Heart left ventricle (tissue), 16 donors: ENCODE measurements around the gene PSMB8. TPM values are rescaled to one million over a fixed set of nuclear protein-coding genes. Genes with fewer than 3 reads are reported as not detected.

ENCODE experiments used
- ATAC-seq, 4 donors: fragments of 200-7000 bp; cut with Tn5 transposase; one replicate each; pipeline ENCODE4 v1.9.1; 2020 to 2022; ENCODE audit warnings: moderate library complexity in 4 of 4, mild to moderate bottlenecking in 3 of 4, moderate number of reproducible peaks in 1 of 4
- DNase-seq, 5 donors: peaks; one replicate each; pipeline ENCODE4 v3.0.0-alpha.2; 2020
- H3K27ac ChIP-seq, 12 donors: fragments of 200-600 bp; sonication (generic) in 4 of 12; one replicate each; pipeline versions ENCODE4 v1.5.0 to v1.8.0; 2016 to 2022; ENCODE audit warnings: mild to moderate bottlenecking in 2 of 12
- H3K27me3 ChIP-seq, 9 donors: fragments of 200-600 bp; sonication (generic) in 2 of 9; one replicate each; pipeline versions ENCODE4 v1.5.1 to v1.8.0; 2016 to 2022; ENCODE audit warnings: mild to moderate bottlenecking in 3 of 9
- H3K36me3 ChIP-seq, 9 donors: fragments of 200-600 bp; sonication (generic) in 2 of 9; one replicate each; pipeline versions ENCODE4 v1.5.0 to v1.8.0; 2018 to 2022; ENCODE audit warnings: mild to moderate bottlenecking in 2 of 9
- H3K4me1 ChIP-seq, 12 donors: fragments of 200-600 bp; sonication (generic) in 4 of 12; one replicate each; pipeline versions ENCODE4 v1.5.0 to v1.8.0; 2016 to 2022; ENCODE audit warnings: mild to moderate bottlenecking in 3 of 12
- H3K4me3 ChIP-seq, 12 donors: fragments of 200-600 bp; sonication (generic) in 4 of 12; one replicate each; pipeline versions ENCODE4 v1.5.0 to v1.8.0; 2017 to 2022; ENCODE audit warnings: mild to moderate bottlenecking in 9 of 12, moderate library complexity in 4 of 12
- H3K9me3 ChIP-seq, 12 donors: fragments of 200-600 bp; sonication (generic) in 4 of 12; one replicate each; pipeline versions ENCODE4 v1.5.0 to v1.8.0; 2016 to 2022; ENCODE audit warnings: mild to moderate bottlenecking in 1 of 12
- POLR2A ChIP-seq, 2 donors: fragments of 450-650 bp; IDR thresholded peaks; one replicate each; pipeline ENCODE4 v1.6.1; 2017; ENCODE audit warnings: antibody characterized with exemption in 2 of 2, mild to moderate bottlenecking in 2 of 2, moderate library complexity in 2 of 2
- WGBS, 4 donors: extraction: QIAGEN DNeasy Blood & Tissue Kit in 2 of 4; methylation state at CpG; one replicate each; pipeline versions ENCODE4 v1.1.5 to v1.1.7; 2013 to 2018; 5-methylcytosine and 5-hydroxymethylcytosine counted together
- intact Hi-C, 10 donors: fragments of 100-400 bp; cut with DNase I; formaldehyde crosslinking; loops; one replicate each; pipeline versions ENCODE4 v1.11.1 to v1.14.2; 2022
- polyA plus RNA-seq, 2 donors: library from polyadenylated mRNA; stranded (reverse); fragments of 200-250 nt; gene quantifications; one replicate each; pipeline ENCODE4 v1.2.3, GENCODE V29; 2013
- total RNA-seq, 9 donors: library from RNA; depleted of rRNA in 2 of 9; stranded (reverse); fragments of >200 nt in 2 of 9; fragmentation: NEBNext Ultra II Directional in 3 of 9; extraction: Animal tissue kit (Norgen Biotek cat#: 25700) in 3 of 9; gene quantifications; one replicate each; pipeline versions ENCODE4 v1.1.0 to v1.2.4, GENCODE V29; 2016 to 2023
- TF ChIP-seq, protein P1 (sequence below), 12 donors: fragments of 200-600 bp; sonication (generic) in 4 of 12; IDR thresholded peaks; one replicate each; pipeline versions ENCODE4 v1.5.0 to v1.8.0; 2018 to 2022; ENCODE audit warnings: antibody characterized with exemption in 12 of 12, mild to moderate bottlenecking in 5 of 12
- donor health status: ischemic (EF 13 %, LVEDD 7.1; RV severe dilation, severe dysfunction).
- donor health status: healthy with polysubstance abuse.
- donor health status: DM: no; HTN: yes; CAD: no.
- donor health status: DM: no; HTN: no; CAD: no.
- donor health status: ischemic (EF 25% LVEDD 6.9; RV normal size, moderate dysfunction).
- donor health status: ischemic (EF 25% LVEDD 5.7; RV mildly dilated, moderate dysfunction).
- donor health status: healthy.
- donor health status: DM: yes; HTN: yes; CAD: no.
- donor health status: ischemic (EF 35%, LVEDD 5.7; RV mildly dilated, moderate dysfunction).
- donor health status: nonischemic (EF 11% LVEDD 7.7; RV severe dilation, severe dysfunction).
- donor health status: DM: yes; HTN: yes; CAD: no.
- donor health status: PGD.
- donor health status: ischemic (EF 29% LVEDD 5.4; RV normal size, mild dysfunction).
- donor health status: nonischemic (EF 23%, LVEDD 6.1; RV moderate dilation, normal function).

The PSMB8 gene
- total and polyA plus RNA-seq, 11 donors, result 11.1 to 115 (median 17.6) TPM

- DNase-seq (no peak), ATAC-seq (no peak)
- TF ChIP-seq, protein P1, sequence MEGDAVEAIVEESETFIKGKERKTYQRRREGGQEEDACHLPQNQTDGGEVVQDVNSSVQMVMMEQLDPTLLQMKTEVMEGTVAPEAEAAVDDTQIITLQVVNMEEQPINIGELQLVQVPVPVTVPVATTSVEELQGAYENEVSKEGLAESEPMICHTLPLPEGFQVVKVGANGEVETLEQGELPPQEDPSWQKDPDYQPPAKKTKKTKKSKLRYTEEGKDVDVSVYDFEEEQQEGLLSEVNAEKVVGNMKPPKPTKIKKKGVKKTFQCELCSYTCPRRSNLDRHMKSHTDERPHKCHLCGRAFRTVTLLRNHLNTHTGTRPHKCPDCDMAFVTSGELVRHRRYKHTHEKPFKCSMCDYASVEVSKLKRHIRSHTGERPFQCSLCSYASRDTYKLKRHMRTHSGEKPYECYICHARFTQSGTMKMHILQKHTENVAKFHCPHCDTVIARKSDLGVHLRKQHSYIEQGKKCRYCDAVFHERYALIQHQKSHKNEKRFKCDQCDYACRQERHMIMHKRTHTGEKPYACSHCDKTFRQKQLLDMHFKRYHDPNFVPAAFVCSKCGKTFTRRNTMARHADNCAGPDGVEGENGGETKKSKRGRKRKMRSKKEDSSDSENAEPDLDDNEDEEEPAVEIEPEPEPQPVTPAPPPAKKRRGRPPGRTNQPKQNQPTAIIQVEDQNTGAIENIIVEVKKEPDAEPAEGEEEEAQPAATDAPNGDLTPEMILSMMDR (IDR thresholded peaks at IDR 0.05), result no peak
- TF ChIP-seq POLR2A (IDR thresholded peaks at IDR 0.05), result no peak
- Histone ChIP-seq H3K9me3 (peaks cover 0 to 11% (median 0%) of the 10 kb centered on the region in 12 donors), H3K27ac (no peak overlapping the region), H3K4me1 (no peaks in the 10 kb centered on the region), H3K4me3 (no peak overlapping the region), H3K27me3 (peaks cover 0 to 57% (median 6%) of the 10 kb centered on the region in 9 donors), H3K36me3 (no peaks in the 10 kb centered on the region)
- intact Hi-C loops, result no loop called here
- 61 to 73% (median 68%) methylated on average over 2 of the region's 2 CpGs for WGBS, 4 donors
These were observed 40.4 kb downstream of the PSMB8 start for GRCh38 chr6:32803416-32803815.

- no peak overlapping the region for H3K27ac ChIP-seq
- no peak for DNase-seq
- peaks cover 0 to 11% (median 0%) of the 10 kb centered on the region in 12 donors for H3K9me3 ChIP-seq
- TF ChIP-seq, protein P1 (IDR thresholded peaks at IDR 0.05), result no peak
- TF ChIP-seq POLR2A (IDR thresholded peaks at IDR 0.05), result no peak
- peaks cover 0 to 30% (median 2%) of the 10 kb centered on the region in 12 donors for H3K4me1 ChIP-seq
- no peak for ATAC-seq
- H3K27me3 ChIP-seq, result peaks cover 0 to 66% (median 19%) of the 10 kb centered on the region in 9 donors
- intact Hi-C loops, result loop anchor here in 9 of 10 donors (5.0 to 10.0 kb wide), 8 partner anchors 95 to 557 kb away; no protein-coding TSS in a partner anchor
- H3K4me3 ChIP-seq, result no peak overlapping the region
- no peaks in the 10 kb centered on the region for H3K36me3 ChIP-seq
- 75 to 92% (median 79%) methylated on average over 3 of the region's 3 CpGs for WGBS, 4 donors
These were observed 44.1 kb downstream of the PSMB8 start for GRCh38 chr6:32799740-32800139.

DNA sequence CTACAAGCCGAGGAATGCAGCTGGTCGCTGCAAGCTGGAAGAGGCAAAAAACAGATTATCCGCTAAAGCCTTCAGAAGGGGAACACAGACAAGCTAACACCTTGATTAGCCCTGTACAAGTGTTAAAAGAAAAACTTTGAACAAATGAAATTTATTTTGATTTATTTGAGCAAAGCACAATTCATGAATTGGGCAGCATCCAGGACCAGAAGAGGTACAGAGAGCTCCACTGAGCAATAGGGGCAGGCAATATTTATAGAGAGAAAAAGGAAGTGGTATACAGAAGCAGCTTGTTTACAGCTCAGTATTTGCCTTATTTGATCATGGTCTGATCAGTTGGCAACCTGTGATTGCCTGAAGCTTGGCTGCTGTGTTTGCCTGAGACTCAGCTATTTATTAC, 44.7 kb downstream of the PSMB8 start:
- H3K27me3 ChIP-seq, result peaks cover 0 to 66% (median 19%) of the 10 kb centered on the region in 9 donors
- WGBS, 4 donors, result 90 to 96% (median 93%) methylated on average over 3 of the region's 3 CpGs

More for the DNA sequence above, 44.7 kb downstream of the PSMB8 start:
- ATAC-seq, result no peak
- H3K4me1 ChIP-seq, result peaks cover 0 to 33% (median 2%) of the 10 kb centered on the region in 12 donors
- DNase-seq, result no peak
- intact Hi-C loops, result loop anchor here in 9 of 10 donors (5.0 to 10.0 kb wide), 8 partner anchors 94 to 557 kb away; no protein-coding TSS in a partner anchor
- peaks cover 0 to 11% (median 0%) of the 10 kb centered on the region in 12 donors for H3K9me3 ChIP-seq
- no peak overlapping the region for H3K4me3 ChIP-seq
- no peak overlapping the region for H3K27ac ChIP-seq
- H3K36me3 ChIP-seq, result no peaks in the 10 kb centered on the region
- TF ChIP-seq POLR2A (IDR thresholded peaks at IDR 0.05), result no peak
- TF ChIP-seq, protein P1 (IDR thresholded peaks at IDR 0.05), result no peak
